Activated T-cell treated with anti-CD3 and anti-CD28 coated beads for 48 hours (primary cell): ENCODE measurements around the gene MARCHF10.
"Not testable (repeated sequence)": the region's sequence is repeated elsewhere in the genome, so short reads cannot be mapped to it uniquely, and the experiment has no call there.

Experiments
- DNase-seq: peaks from one replicate; pipeline ENCODE4 v3.0.0-alpha.2; 2020; ENCODE audit warnings: low read depth

MARCHF10 gene, protein sequence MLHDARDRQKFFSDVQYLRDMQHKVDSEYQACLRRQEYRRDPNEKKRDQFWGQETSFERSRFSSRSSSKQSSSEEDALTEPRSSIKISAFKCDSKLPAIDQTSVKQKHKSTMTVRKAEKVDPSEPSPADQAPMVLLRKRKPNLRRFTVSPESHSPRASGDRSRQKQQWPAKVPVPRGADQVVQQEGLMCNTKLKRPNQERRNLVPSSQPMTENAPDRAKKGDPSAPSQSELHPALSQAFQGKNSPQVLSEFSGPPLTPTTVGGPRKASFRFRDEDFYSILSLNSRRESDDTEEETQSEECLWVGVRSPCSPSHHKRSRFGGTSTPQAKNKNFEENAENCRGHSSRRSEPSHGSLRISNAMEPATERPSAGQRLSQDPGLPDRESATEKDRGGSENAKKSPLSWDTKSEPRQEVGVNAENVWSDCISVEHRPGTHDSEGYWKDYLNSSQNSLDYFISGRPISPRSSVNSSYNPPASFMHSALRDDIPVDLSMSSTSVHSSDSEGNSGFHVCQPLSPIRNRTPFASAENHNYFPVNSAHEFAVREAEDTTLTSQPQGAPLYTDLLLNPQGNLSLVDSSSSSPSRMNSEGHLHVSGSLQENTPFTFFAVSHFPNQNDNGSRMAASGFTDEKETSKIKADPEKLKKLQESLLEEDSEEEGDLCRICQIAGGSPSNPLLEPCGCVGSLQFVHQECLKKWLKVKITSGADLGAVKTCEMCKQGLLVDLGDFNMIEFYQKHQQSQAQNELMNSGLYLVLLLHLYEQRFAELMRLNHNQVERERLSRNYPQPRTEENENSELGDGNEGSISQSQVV

DNA sequence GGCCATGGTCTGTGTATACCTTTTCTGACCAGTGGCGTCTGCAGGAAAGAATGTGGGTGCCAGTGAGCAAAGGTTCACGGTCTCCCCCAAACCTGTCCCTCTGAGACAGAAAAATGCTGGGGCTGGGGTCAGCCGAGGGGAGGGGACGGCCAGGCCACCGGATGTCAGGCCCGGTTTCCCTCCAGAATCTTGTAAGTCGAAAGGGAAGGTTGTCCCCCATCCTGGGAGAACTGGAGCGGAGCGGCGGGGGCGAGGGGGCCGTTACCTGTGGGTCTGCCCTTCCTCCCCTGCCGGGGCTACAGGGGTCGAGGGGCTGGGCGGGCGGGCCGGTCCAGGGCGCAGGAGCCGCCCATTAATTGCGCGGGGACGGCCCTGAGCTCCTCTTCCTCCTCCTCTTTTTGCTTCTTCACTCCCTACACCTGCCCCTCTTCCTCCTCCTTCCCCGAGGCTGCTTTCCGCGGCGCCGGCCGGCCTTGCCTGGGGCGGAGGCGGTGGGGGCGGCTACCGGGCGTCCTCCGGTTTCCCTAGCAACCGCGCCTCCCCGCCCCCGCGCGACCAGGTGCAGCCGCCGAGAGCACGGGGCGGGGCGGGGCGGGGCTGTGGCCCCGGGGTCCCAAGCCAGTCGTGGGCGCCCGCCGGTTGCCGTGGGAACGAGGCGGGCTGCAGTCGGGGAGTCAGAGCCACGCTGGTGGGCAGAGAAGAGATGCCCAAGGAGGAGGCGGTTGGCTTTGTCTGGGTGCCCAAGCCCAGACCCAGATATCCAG lies at the start of gene MARCHF10:
Gene MARCHF10 (minus strand): TSS at position 503 of the 764 bp plus-strand sequence. CDS start 6,579 bp downstream, outside the sequence.
- DNase-seq, result peak; percentile 18

DNA sequence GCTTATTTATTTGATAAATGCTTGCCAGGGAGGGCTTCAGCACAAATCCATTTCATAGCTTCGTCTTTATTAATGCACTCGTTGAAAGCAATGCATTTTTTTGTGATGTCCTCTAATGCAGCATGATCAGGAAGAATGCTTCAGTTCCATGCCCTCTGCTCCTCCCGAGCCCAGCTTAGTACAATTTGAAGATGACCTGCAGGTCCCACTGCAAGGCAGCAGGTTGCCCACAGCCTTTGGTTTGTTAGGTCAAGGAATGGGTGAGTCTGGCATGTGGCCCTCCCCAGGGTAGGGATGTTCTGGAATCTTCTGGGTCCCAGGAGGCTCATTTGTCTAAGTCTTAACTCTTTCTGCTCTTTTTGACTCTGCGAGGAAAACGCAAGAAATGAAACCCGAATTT lies 49.4 kb upstream of the MARCHF10 start:
- no peak for DNase-seq

DNA sequence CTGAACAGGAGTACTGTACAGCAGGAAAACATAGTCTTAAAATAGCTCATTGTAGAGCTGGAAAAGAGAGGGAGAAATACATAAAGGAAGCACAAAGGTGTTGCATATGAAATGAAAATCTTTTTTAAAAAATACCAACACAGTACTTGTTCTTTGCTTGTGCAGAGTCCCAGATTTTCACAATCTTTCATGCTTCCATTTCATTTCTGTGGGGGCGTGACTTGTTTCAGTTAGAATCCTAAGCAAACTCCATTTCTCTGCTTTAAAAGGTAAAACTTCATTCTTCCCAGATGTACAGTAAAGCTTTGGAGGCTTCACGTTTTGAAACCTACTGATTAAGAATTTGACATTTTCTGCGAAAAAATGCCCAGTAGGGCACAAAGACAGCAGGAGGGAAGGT lies 48.5 kb upstream of the MARCHF10 start:
- no peak for DNase-seq

DNA sequence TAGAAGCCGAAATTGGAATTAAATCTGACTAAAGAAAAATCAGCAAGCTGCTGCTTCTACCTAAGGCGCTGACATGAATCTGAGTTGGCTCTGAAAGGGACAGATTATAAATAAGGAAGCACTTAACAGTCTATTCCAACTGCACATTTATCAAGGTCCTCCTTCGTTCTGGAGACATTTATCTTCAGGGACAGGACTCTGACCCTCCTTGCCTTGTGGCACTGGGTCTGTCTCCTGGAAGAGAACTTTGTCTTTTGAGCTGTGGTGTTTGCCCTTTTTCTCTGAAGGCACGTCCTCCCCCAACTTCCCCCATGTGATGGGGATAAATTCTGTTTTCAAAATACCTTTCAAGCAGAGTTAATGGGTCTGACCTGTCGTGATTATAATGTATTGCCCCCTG lies 47.0 kb upstream of the MARCHF10 start:
- no peak for DNase-seq

DNA sequence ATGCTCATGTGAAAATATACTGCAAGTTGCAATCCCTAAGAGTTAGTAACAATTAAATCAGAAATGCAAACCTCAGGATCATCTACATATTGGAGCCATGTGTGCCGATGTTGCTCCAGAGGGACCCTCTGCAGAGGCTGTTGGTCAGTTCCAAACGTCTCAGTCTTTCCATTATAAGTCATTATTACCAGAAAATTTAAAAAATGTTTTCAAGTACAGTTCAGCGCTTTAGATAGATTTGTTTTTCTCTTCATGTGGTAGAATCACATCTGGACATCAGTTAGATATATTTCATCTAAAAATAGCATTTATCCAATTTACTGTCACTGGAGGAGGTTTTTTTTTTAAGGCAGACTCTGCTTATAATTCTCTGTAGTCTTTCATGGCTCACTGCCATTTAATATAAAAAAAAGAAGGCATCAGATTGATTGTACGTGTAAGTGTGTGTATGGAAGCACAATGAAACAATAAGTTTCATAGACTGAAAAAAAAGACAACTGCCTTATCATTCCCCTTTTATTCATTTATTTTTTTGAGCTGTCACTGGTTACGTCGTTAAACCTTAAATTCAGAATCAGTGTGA lies 46.1 kb upstream of the MARCHF10 start:
- no peak for DNase-seq

DNA sequence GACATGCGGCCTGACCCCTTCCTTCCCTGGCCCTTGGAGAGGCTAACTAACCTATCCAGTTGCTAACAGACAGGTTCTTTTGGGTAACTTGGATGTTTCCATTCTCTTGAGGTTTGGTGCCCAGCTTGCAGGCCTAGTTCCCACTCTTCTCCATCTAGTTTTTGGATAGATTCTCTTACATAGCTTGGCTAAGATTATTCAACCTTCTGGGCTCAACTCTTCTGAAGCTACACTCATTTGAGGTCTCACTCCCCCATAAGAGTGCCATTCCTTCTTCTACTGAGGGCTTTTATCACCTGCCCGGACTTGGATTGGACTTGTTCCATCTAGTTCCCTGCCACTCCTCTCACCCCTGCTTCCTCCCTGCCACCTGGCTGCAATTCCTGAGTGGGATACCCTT lies 44.1 kb upstream of the MARCHF10 start:
- DNase-seq, result no peak

DNA sequence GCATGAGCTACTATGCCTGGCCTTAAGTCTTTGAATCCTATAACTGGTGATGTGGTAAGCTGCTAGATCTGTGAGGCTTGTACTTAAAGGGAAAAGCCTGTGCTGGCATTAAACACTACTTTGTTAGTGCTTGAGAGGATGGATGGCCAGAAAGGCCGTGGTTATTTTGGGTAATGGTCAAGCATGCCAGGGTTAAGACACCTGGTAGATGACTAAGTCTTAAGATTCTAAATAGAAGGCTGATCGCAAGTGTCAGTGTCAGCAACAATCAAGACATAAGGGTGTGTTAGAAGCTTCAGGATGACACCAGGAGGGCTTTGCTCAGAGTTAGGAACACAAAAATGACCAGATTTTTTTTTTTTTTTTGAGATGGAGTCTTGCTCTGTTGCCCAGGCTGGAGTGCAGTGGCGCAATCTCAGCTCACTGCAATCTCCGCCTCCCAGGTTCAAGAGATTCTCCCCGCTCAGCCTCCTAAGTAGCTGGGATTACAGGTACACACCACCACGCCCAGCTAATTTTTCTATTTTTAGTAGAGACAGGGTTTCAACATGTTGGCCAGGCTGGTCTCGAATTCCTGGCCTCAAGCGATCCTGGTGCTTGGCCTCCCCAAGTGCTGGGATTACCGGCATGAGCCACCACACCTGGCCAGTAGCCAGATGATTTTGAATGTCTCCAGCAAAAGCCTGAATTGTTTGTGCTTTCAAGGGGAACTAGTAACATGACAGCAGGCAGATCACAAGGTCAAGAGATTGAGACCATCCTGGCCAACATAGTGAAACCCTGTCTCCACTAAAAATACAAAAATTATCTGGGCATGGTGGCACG lies 41.7 kb upstream of the MARCHF10 start:
- DNase-seq, result not testable (repeated sequence)

DNA sequence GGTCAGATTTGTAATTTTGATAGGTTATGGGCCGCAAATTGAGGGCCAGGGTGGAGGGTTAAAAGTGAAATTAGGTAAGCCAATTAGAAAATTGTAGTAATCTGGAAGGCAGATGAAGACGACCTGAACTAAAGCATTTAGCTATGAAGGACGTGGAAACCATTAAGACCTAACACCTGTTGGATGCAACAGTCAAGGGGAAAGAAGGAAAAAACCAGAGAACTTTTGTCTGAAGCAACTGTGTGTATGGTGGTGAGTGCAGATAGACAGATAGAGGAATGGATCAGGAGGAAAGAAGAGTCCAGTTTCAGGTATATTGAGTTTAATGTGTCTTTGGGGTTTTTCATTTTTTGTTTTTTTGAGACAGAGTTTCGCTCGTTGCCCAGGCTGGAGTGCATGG lies 40.2 kb upstream of the MARCHF10 start:
- no peak for DNase-seq

DNA sequence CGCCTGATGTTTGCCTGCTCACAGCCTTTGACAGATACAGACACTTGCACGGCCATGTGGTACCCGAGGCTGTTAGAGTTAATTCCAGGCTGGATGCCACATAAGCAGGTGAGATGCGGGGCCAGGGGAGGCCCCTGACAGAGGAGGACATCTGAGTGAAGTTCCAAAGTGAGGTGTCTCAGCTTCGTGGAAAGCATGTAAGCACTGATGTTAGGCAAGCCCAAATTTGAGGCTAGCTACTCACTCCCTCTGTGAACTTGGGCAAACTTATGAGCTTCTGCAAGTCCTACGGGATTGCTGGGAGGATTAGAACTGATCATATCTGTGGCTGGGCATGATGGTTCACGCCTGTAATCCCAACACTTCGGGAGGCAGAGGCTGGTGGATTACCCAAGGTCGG lies 39.3 kb upstream of the MARCHF10 start:
- no peak for DNase-seq

DNA sequence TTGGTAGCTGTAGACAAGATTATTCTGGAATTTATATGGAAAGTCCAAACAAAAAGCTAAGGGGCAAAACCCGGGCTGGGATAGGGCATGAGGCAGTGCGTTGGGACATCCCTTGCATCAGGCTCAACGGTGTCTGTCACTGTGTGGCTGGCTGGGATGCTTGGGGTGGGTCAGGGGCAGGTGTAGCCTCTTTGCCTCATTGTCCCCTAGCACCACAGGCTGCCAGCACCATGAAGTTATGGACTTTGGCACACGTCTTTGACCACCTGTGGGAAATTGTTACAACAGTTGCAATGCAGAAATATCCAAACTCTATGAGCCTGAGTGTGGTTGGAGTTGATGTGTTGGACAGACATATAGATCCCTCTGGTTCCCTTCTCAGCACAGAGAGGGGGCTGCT lies 32.8 kb upstream of the MARCHF10 start:
- DNase-seq, result no peak

DNA sequence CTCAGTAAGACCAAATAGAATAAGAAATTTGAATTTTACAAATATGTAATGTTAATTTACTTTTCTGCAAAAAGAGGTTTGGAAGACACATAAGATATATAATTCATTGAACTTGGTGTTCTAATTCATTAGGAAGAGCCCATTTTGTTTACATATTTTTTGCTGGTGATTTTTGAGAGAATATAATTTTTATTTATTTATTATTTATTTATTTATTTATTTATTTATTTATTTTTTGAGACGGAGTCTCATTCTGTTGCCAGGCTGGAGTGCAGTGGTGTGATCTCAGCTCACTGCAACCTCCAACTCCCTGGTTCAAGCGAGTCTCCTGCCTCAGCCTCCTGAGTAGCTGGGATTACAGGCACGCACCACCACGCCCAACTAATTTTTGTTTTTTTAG lies 25.7 kb upstream of the MARCHF10 start:
- not testable (repeated sequence) for DNase-seq

DNA sequence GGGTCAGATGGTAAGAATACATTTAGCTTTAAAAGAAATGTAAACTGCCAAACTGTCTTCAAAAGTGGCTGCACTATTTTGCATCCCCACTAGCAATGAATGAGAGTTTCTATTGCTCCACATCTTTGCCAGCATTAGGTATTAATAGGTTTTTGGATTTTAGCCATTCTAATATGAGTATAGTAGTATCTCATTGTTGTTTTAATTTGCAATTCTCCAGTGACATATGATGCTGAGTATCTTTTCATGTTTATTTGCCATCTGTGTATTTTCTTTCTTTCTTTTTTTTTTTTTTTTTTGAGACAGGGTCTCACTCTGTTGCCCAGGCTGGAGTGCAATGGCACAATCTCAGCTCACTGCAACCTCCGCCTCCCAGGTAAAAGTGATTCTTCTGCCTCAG lies 24.3 kb upstream of the MARCHF10 start:
- no peak for DNase-seq

DNA sequence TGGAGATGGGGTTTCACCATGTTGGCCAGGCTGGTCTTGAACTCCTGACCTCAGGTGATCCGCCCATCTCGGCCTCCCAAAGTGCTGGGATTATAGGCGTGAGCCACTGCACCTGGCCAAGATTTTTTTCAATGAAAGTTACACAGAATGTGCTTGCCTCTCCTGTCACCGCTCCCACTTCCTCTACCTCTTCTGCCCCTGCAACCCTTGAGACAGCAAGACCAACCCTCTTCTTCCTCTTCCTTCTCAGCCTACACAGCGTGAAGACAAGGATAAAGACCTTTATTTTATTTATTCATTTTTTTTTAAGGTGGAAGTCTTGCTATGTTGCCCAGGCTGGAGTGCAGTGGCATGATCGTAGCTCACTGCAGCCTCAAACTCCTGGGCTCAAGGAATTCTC lies 23.0 kb upstream of the MARCHF10 start:
- not testable (repeated sequence) for DNase-seq

DNA sequence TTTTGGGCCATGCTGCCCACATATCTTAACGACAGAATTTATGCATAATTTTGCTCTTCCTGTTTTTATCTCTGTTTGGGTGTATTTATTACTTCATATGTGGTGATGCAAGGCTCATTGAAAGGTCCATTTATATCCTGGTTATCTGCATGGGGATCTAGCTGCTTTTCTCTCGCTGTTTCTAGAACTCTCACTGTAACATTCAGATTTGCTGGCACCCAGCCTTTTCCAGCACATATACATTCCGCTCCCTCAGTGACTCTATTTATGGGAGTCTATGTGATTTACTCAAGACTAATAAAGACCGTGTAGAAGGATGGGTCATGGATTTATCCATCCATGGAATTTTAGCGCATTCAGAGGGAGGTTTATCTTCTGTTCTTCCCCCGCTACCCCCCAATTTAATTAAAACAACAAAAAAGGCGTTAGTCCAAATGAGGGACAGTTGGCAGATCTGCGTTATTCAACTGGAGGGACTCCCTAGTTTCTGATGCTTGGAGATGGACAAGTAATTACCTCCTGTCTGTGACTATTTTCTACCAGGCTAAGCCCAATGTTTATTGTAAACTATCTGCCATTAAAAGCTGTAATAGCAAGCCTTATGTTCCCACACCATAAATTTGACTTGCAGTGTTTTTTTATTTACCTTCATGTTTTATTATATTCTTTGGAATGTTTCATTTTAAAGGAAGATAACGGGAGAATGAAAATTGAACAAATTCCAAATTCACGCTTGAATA lies 19.8 kb upstream of the MARCHF10 start:
- DNase-seq, result no peak

DNA sequence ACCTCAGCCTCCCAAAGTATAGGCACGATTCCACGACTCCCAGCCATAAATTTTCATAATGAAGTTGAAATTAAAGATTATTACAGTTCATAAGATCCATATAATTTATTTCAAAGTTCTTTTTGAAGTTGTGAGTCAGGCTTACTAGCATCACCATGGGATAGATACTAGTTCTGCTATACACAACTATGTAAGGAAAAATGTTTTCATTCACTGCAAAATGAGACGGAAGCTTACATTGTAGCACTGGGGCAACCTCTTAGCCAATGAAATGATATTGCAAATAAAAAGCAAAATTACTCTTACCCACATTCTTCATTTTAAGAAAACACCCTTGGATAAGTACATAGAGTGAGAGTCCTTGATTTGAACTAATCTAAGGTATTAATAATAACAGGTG lies 18.8 kb upstream of the MARCHF10 start:
- no peak for DNase-seq

DNA sequence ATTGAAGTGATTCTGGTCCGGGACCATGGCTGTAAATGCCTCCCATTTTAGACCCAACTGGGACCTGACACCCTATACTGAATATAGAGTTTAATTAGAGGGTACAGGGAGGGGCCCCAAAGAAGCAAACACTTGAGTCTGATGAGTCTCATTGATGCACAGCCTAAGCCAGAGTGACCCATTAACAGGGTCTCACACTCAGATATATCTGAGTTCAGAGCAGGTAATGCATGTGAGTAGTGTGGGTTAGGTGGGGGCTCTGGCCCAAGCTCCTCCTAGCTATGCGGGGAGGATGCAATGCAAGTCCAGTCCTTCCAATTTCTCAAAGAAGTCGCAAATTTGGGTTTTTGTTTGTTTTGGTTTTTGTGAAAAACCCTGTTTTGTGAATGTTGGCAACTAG lies 17.1 kb upstream of the MARCHF10 start:
- DNase-seq, result no peak

DNA sequence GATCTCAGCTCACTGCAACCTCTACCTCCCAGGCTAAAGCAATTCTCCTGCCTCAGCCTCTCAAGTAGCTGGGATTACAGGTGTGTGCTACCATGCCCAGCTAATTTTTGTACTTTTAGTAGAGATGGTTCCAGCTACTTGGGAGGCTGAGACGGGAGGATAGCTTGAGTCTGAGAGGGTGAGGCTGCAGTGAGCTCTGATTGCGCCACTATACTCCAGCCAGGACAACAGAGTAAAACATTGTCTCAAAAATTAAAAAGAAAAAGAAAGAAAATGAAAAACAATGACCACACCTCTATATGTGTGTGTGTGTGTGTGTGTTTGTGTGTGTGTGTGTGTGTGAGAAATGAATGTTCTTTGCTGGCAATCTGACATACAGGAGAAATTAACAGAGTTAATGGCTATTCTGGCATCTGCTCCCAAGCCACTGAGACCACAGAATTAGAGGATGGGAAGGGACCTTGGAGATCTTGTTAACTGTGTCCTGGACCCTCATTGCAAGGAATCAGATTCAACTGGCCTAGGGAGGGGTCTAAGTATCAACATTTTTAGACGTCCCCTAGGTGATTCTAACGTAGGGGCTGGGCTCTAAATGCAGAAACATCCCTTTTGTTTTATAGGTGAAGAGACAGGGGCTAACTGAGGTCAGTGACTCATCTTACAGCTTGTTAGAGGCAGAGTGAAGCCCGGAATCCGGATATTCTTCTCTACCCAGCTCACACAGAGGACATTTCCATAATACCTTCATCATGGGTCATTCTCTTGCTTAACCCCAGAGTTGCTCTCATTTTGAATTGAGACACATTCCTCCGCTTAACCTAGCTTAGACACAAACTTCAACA lies 16.4 kb upstream of the MARCHF10 start:
- DNase-seq, result no peak

DNA sequence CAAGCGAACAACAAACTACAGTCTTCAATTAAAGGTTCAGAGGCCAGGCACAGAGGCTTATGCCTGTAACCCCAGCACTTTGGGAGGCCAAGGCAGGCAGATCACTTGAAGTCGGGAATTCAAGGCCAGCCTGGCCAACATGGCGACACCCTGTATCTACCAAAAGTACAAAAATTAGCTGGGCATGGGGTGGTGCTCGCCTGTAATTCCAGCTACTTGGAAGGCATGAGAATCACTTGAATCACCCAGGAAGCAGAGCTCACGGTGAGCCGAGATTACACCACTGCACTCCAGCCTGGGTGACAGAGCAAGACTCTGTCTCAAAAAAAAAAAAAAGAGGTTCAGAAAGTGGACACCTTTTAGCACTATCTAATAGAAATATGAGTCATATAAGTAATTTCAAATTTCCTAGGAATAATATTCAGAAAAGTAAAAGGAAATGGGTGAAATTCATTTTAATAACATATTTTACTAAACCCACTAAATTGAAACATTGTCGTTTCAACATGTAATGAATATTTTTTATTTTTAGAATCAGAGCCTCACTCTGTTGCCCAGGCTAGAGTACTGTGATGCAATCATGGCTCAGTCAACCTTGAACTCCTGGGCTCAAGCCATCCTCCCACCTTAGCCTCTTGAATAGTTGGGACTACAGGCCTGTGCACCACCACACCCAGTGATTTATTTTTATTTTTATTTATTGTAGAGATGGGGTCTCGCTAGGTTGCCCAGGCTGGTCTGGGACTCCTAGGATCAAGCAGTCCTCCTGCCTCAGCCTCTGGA lies 15.2 kb upstream of the MARCHF10 start:
- no peak for DNase-seq
